ENCODE results near the gene CDH23. TPM values are rescaled to one million over a fixed set of nuclear protein-coding genes. Genes with fewer than 3 reads are reported as not detected.

CDH23 gene
- total and polyA plus RNA-seq, 2 of the 8 experiments (the other 6 are each of a cell fraction or from before 2014, with no cell fraction given), result 1.9 to 4.9 TPM

GRCh38 chr10:71697938-71698709 lies 301.4 kb downstream of the CDH23 start (continued):
- TF ChIP-seq ATF2 (IDR thresholded peaks at IDR 0.05; ENCODE audit: low read length) (no peak), POLR2A (IDR thresholded peaks at IDR 0.05; ENCODE audit: control extremely low read depth in 1 of 2, low read depth in 2 of 2, low read length in 2 of 2) (no peak)
